ENCODE results near the gene NUTM2F. TPM values are rescaled to one million over a fixed set of nuclear protein-coding genes. Genes with fewer than 3 reads are reported as not detected.

Gene NUTM2F
- total RNA-seq, 1 experiment from 2014 or later: not detected

DNA sequence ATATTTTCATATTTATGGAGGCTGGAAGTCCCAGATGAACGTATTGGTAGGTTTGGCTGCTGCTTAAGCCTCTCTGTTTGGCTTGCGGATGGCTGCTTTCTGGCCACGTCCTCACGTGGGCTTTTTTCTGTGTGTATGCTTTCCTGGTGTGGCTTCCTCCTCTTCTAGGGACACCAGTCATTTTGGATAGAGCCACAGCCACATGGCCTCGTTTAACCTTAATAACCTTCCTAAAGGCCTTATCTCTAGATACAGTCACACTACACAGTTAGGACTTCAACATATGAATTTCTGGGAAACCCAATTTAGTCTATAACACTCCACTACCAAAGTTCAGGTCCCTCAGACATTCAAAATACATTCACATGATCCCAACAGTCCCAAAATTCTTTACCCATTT is 26.9 kb downstream of the NUTM2F start:
- ChIA-PET POLR2A (no interaction called here), CTCF (no interaction called here)
- peaks cover 14% of the 10 kb centered on the region for H3K36me3 Mint-ChIP-seq (ENCODE audit: insufficient read depth, unreplicated experiment)
- TF ChIP-seq, protein P1, sequence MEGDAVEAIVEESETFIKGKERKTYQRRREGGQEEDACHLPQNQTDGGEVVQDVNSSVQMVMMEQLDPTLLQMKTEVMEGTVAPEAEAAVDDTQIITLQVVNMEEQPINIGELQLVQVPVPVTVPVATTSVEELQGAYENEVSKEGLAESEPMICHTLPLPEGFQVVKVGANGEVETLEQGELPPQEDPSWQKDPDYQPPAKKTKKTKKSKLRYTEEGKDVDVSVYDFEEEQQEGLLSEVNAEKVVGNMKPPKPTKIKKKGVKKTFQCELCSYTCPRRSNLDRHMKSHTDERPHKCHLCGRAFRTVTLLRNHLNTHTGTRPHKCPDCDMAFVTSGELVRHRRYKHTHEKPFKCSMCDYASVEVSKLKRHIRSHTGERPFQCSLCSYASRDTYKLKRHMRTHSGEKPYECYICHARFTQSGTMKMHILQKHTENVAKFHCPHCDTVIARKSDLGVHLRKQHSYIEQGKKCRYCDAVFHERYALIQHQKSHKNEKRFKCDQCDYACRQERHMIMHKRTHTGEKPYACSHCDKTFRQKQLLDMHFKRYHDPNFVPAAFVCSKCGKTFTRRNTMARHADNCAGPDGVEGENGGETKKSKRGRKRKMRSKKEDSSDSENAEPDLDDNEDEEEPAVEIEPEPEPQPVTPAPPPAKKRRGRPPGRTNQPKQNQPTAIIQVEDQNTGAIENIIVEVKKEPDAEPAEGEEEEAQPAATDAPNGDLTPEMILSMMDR (IDR thresholded peaks at IDR 0.05; ENCODE audit: unreplicated experiment): no peak
- H3K27me3 Mint-ChIP-seq (ENCODE audit: insufficient read depth, unreplicated experiment): no peaks in the 10 kb centered on the region
- H3K9me3 Mint-ChIP-seq (ENCODE audit: unreplicated experiment): no peaks in the 10 kb centered on the region
- DNase-seq (ENCODE audit: unreplicated experiment): no peak
- no TSS peak for BruUV-seq (replicated peaks)
- intact Hi-C loops (cut with micrococcal nuclease): no loop called here
- H3K27ac Mint-ChIP-seq (ENCODE audit: low read depth, unreplicated experiment): no peak overlapping the region
- no peaks in the 10 kb centered on the region for H3K4me1 Mint-ChIP-seq (ENCODE audit: insufficient read depth, unreplicated experiment)
- no peak overlapping the region for H3K4me3 Mint-ChIP-seq (ENCODE audit: unreplicated experiment)

DNA sequence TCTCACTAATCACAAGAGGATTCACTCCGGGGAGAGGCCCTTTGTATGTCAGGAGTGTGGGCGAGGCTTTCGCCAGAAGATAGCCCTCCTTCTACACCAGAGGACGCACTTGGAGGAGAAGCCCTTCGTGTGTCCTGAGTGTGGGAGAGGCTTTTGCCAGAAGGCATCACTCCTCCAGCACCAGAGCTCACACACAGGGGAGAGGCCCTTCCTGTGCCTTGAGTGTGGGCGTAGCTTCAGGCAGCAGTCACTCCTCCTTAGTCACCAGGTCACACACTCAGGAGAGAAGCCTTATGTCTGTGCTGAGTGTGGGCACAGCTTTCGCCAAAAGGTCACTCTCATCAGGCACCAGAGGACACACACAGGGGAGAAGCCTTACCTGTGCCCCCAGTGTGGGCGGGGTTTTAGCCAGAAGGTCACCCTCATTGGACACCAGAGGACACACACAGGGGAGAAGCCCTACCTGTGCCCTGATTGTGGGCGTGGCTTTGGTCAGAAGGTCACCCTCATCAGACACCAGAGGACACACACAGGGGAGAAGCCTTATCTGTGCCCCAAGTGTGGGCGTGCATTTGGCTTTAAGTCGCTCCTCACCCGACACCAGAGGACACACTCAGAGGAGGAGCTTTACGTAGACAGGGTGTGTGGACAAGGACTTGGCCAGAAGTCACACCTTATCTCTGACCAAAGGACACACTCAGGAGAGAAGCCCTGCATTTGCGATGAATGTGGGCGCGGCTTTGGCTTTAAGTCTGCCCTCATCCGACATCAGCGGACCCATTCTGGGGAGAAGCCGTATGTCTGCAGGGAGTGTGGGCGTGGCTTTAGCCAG is 27.8 kb downstream of the NUTM2F start:
- no peaks in the 10 kb centered on the region for H3K9me3 Mint-ChIP-seq (ENCODE audit: unreplicated experiment)
- no peaks in the 10 kb centered on the region for H3K4me1 Mint-ChIP-seq (ENCODE audit: insufficient read depth, unreplicated experiment)
- H3K27ac Mint-ChIP-seq (ENCODE audit: low read depth, unreplicated experiment): no peak overlapping the region
- H3K27me3 Mint-ChIP-seq (ENCODE audit: insufficient read depth, unreplicated experiment): no peaks in the 10 kb centered on the region
- TF ChIP-seq, protein P1 (IDR thresholded peaks at IDR 0.05; ENCODE audit: unreplicated experiment): no peak
- intact Hi-C loops (cut with micrococcal nuclease): no loop called here
- BruUV-seq (replicated peaks): no TSS peak
- no peak overlapping the region for H3K4me3 Mint-ChIP-seq (ENCODE audit: unreplicated experiment)
- ChIA-PET CTCF (no interaction called here), POLR2A (no interaction called here)
- DNase-seq (ENCODE audit: unreplicated experiment): no peak
- peaks cover 15% of the 10 kb centered on the region for H3K36me3 Mint-ChIP-seq (ENCODE audit: insufficient read depth, unreplicated experiment)

DNA sequence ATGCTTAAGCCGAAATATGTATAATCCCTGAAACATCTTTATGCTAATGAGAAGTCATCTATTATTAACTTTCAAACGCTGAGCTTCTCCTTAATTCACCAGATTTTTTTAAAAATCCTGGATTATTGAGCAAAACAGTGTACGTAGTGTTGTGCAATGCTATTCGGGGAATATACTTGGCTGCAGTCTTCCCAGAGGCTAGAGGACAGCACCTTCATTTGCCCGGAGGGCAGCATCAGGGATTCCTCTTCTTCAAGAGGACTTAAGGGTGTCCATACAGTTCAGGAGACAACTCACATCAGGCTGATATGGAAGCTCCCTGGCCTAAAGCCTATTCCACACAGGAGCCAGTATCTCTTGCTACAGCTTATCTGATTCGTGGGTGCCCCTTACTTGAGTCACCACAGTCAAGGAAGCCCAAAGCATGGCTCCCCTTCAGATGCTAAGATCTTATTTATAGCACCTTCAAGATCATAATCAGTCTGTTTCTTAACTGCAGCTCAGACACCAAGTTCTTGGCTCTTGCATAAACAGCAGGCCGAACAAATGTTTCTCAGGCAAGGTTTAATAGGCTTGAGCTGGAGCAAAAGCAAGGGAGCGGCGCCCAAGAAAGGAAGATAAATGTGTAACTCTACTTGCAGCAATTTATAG is 29.4 kb downstream of the NUTM2F start:
- CTCF ChIA-PET: interaction anchor here (0.7 kb wide), 1 partner anchor 971 kb away, joined by 3 read pairs; no protein-coding TSS in a partner anchor
- Mint-ChIP-seq H3K36me3 (ENCODE audit: insufficient read depth, unreplicated experiment) (peaks cover 22% of the 10 kb centered on the region), H3K9me3 (ENCODE audit: unreplicated experiment) (no peaks in the 10 kb centered on the region), H3K4me3 (ENCODE audit: unreplicated experiment) (no peak overlapping the region), H3K27ac (ENCODE audit: low read depth, unreplicated experiment) (no peak overlapping the region), H3K4me1 (ENCODE audit: insufficient read depth, unreplicated experiment) (no peaks in the 10 kb centered on the region), H3K27me3 (ENCODE audit: insufficient read depth, unreplicated experiment) (no peaks in the 10 kb centered on the region)
- intact Hi-C loops (cut with micrococcal nuclease): no loop called here
- no TSS peak for BruUV-seq (replicated peaks)
- POLR2A ChIA-PET: interaction anchor here (0.6 kb wide), 1 partner anchor 752 kb away, joined by 4 read pairs; no protein-coding TSS in a partner anchor
- TF ChIP-seq, protein P1 (IDR thresholded peaks at IDR 0.05; ENCODE audit: unreplicated experiment): no peak
- DNase-seq (ENCODE audit: unreplicated experiment): no peak

DNA sequence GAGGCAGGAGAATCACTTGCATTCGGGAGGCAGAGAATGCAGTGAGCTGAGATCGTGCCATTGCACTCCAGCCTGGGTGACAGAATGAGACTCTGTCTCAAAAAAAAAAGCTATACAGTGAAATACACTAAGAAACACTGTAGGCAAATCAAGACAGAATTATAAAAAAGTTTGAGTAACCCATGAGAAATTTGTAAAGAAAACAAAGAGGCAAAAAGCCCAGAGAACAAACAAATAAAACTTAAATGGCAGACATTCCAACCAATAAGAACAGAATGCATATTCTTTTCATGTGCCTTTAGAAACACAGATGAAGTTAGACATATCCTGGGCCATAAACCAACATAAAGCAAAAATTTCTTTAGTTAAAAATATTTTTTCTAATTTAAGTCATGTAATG is 38.8 kb downstream of the NUTM2F start:
- intact Hi-C loops (cut with micrococcal nuclease): no loop called here
- Mint-ChIP-seq H3K4me1 (ENCODE audit: insufficient read depth, unreplicated experiment) (no peaks in the 10 kb centered on the region), H3K27me3 (ENCODE audit: insufficient read depth, unreplicated experiment) (no peaks in the 10 kb centered on the region), H3K9me3 (ENCODE audit: unreplicated experiment) (no peaks in the 10 kb centered on the region), H3K36me3 (ENCODE audit: insufficient read depth, unreplicated experiment) (peaks cover 30% of the 10 kb centered on the region), H3K4me3 (ENCODE audit: unreplicated experiment) (no peak overlapping the region), H3K27ac (ENCODE audit: low read depth, unreplicated experiment) (no peak overlapping the region)
- no peak for DNase-seq (ENCODE audit: unreplicated experiment)
- TF ChIP-seq, protein P1 (IDR thresholded peaks at IDR 0.05; ENCODE audit: unreplicated experiment): no peak
- BruUV-seq (replicated peaks): no TSS peak
- ChIA-PET POLR2A (no interaction called here), CTCF (no interaction called here)

Measured in MCF 10A (cell line).